ENCODE measurements around the gene PDS5B.
"Not testable (repeated sequence)": the region's sequence is repeated elsewhere in the genome, so short reads cannot be mapped to it uniquely, and the experiment has no call there.

Gene PDS5B

GRCh38 chr13:32586080-32586900, at the start of gene PDS5B:
Gene PDS5B (plus strand): TSS chr13:32586452. CDS start chr13:32648773, 62,321 bp downstream.
- peak; percentile 86 to 91 for DNase-seq (ENCODE audit: extremely low read depth in 1 of 2, low read depth in 1 of 2)

- DNase-seq (ENCODE audit: extremely low read depth in 1 of 2, low read depth in 1 of 2): peak; percentile 15 to 41
These were observed 48.6 kb upstream of the PDS5B start for GRCh38 chr13:32537580-32538142.

GRCh38 chr13:32538143-32538620, 48.1 kb upstream of the PDS5B start:
- peak in 1 of 2 donors; percentile 56 for DNase-seq (ENCODE audit: extremely low read depth in 1 of 2, low read depth in 1 of 2)

- peak; percentile 73 to 87 for DNase-seq (ENCODE audit: extremely low read depth in 1 of 2, low read depth in 1 of 2)
These were observed 47.5 kb upstream of the PDS5B start, which contains the start of gene N4BP2L2 for GRCh38 chr13:32538621-32539246. Gene N4BP2L2 (minus strand): TSS chr13:32538795. CDS start chr13:32537027, 1,768 bp downstream.

GRCh38 chr13:32542221-32542620, 44.0 kb upstream of the PDS5B start:
- DNase-seq (ENCODE audit: extremely low read depth in 1 of 2, low read depth in 1 of 2): no peak

- no peak for DNase-seq (ENCODE audit: extremely low read depth in 1 of 2, low read depth in 1 of 2)
These were observed 41.2 kb upstream of the PDS5B start for GRCh38 chr13:32545083-32545482.

- DNase-seq (ENCODE audit: extremely low read depth in 1 of 2, low read depth in 1 of 2): no peak
These were observed 37.4 kb upstream of the PDS5B start for GRCh38 chr13:32548837-32549236.

GRCh38 chr13:32549788-32550187, 36.5 kb upstream of the PDS5B start:
- DNase-seq (ENCODE audit: extremely low read depth in 1 of 2, low read depth in 1 of 2): no peak

- DNase-seq (ENCODE audit: extremely low read depth in 1 of 2, low read depth in 1 of 2): no peak
These were observed 32.5 kb upstream of the PDS5B start for GRCh38 chr13:32553720-32554119.

GRCh38 chr13:32555613-32556012, 30.6 kb upstream of the PDS5B start:
- no peak for DNase-seq (ENCODE audit: extremely low read depth in 1 of 2, low read depth in 1 of 2)

GRCh38 chr13:32560842-32561241, 25.4 kb upstream of the PDS5B start:
- DNase-seq (ENCODE audit: extremely low read depth in 1 of 2, low read depth in 1 of 2): not testable (repeated sequence)

- not testable (repeated sequence) for DNase-seq (ENCODE audit: extremely low read depth in 1 of 2, low read depth in 1 of 2)
These were observed 10.6 kb upstream of the PDS5B start for GRCh38 chr13:32575687-32576086.

GRCh38 chr13:32577032-32577431, 9.2 kb upstream of the PDS5B start:
- DNase-seq (ENCODE audit: extremely low read depth in 1 of 2, low read depth in 1 of 2): no peak

- DNase-seq (ENCODE audit: extremely low read depth in 1 of 2, low read depth in 1 of 2): no peak
These were observed 5.0 kb upstream of the PDS5B start for GRCh38 chr13:32581177-32581786.

GRCh38 chr13:32582281-32582680, 4.0 kb upstream of the PDS5B start:
- DNase-seq (ENCODE audit: extremely low read depth in 1 of 2, low read depth in 1 of 2): no peak

GRCh38 chr13:32582991-32583390, 3.3 kb upstream of the PDS5B start:
- no peak for DNase-seq (ENCODE audit: extremely low read depth in 1 of 2, low read depth in 1 of 2)

- DNase-seq (ENCODE audit: extremely low read depth in 1 of 2, low read depth in 1 of 2): no peak
These were observed 637 bp upstream of the PDS5B start for GRCh38 chr13:32585550-32586079.

- peak; percentile 19 to 33 for DNase-seq (ENCODE audit: extremely low read depth in 1 of 2, low read depth in 1 of 2)
These were observed 959 bp downstream of the PDS5B start for GRCh38 chr13:32587011-32587810.

GRCh38 chr13:32587811-32588170, 1.5 kb downstream of the PDS5B start:
- no peak for DNase-seq (ENCODE audit: extremely low read depth in 1 of 2, low read depth in 1 of 2)

- DNase-seq (ENCODE audit: extremely low read depth in 1 of 2, low read depth in 1 of 2): no peak
These were observed 2.5 kb downstream of the PDS5B start for GRCh38 chr13:32588736-32589135.

Measured in stimulated activated CD8-positive, alpha-beta memory T cell treated with anti-CD3 and anti-CD28 coated beads, Interleukin-7, amount 100 ng/mL, for 48 hours (primary cell).